ENCODE measurements around the gene GDPD5.

Gene GDPD5

GRCh38 chr11:75534259-75535069 lies 8.7 kb upstream of the GDPD5 start:
- DNase-seq, result peak; percentile 99

GRCh38 chr11:75533896-75534258 lies 8.1 kb upstream of the GDPD5 start:
- no peak for DNase-seq

- peak; percentile 94 for DNase-seq
Observed at GRCh38 chr11:75532200-75533048, 6.7 kb upstream of the GDPD5 start.

GRCh38 chr11:75531325-75531724 lies 5.6 kb upstream of the GDPD5 start:
- no peak for DNase-seq

- no peak for DNase-seq
Observed at GRCh38 chr11:75530577-75530976, 4.8 kb upstream of the GDPD5 start.

GRCh38 chr11:75527938-75528735 lies 2.4 kb upstream of the GDPD5 start:
- no peak for DNase-seq

- DNase-seq, result no peak
Observed at GRCh38 chr11:75527130-75527529, 1.4 kb upstream of the GDPD5 start.

- DNase-seq, result no peak
Observed at GRCh38 chr11:75526192-75526541, 426 bp upstream of the GDPD5 start.

- no peak for DNase-seq
Observed at GRCh38 chr11:75524665-75525432, 892 bp downstream of the GDPD5 start.

GRCh38 chr11:75523811-75524664 lies 1.7 kb downstream of the GDPD5 start:
- DNase-seq, result no peak

- no peak for DNase-seq
Observed at GRCh38 chr11:75523189-75523588, 2.6 kb downstream of the GDPD5 start.

GRCh38 chr11:75522286-75523044 lies 3.3 kb downstream of the GDPD5 start:
- no peak for DNase-seq

- DNase-seq, result no peak
Observed at GRCh38 chr11:75520688-75521087, 5.1 kb downstream of the GDPD5 start.

- no peak for DNase-seq
Observed at GRCh38 chr11:75518771-75519653, 6.7 kb downstream of the GDPD5 start.

- no peak for DNase-seq
Observed at GRCh38 chr11:75518204-75518549, 7.6 kb downstream of the GDPD5 start.

- peak; percentile 65 for DNase-seq
Observed at GRCh38 chr11:75516886-75517285, 8.9 kb downstream of the GDPD5 start.

GRCh38 chr11:75516140-75516539 lies 9.6 kb downstream of the GDPD5 start:
- DNase-seq, result no peak

- DNase-seq, result no peak
Observed at GRCh38 chr11:75514596-75514995, 11.1 kb downstream of the GDPD5 start.

- no peak for DNase-seq
Observed at GRCh38 chr11:75513250-75513649, 12.5 kb downstream of the GDPD5 start.

- no peak for DNase-seq
Observed at GRCh38 chr11:75510723-75511019, 15.1 kb downstream of the GDPD5 start.
